Stimulated activated CD4-positive, alpha-beta T cell treated with anti-CD3 and anti-CD28 coated beads, Interleukin-12 subunit alpha, Interleukin-12 subunit beta, amount 100 ng/mL, for 4 hours (primary cell): ENCODE measurements around the gene IGF2.

ENCODE experiments used
- DNase-seq: peaks from one replicate; pipeline ENCODE4 v3.0.0-alpha.2; 2020

Gene IGF2

DNA sequence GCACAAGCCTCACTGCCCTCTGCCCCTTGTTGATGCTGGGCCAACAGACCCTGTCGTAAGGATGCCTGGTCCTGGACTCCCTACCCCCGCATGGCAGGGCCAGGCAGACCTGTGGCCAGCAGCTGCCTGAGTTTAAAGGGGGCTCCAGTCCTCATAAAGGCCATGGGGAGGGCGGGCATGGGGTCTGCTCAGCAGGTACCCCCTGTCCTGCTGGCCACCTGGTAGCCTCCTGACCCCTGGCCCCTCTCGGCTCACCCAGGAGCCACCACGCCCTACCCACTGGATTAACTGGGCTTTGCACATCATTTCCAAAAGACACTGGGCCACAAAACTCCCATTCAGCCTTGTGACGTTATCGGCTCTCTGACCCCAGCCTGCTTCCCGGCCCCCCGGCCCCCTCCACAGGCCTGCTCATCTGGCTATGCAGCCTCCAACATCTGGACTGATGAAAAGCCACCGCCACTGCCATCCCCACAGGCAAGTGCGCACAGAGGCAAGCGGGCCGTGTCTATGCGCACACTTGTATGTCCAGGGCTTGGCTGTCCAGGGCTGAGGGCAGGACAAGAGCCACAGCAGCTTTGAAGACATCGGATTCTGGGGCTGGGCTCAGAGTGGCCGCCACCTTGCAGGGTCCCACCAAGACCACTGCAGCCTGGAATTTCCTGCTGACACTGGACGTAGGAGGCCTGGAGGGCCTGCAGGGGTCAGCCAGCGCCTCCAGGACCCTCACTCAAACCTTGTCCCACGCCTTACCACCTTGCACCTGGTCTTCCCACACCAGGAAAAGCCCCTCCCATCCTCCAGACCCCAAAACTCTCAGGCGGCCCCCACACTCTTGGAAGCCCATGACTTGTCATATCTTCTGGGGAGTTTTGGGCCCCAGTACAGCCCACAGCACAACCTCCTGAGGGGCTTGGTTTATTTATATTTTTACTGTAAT is 48.7 kb downstream of the IGF2 start:
- no peak for DNase-seq

DNA sequence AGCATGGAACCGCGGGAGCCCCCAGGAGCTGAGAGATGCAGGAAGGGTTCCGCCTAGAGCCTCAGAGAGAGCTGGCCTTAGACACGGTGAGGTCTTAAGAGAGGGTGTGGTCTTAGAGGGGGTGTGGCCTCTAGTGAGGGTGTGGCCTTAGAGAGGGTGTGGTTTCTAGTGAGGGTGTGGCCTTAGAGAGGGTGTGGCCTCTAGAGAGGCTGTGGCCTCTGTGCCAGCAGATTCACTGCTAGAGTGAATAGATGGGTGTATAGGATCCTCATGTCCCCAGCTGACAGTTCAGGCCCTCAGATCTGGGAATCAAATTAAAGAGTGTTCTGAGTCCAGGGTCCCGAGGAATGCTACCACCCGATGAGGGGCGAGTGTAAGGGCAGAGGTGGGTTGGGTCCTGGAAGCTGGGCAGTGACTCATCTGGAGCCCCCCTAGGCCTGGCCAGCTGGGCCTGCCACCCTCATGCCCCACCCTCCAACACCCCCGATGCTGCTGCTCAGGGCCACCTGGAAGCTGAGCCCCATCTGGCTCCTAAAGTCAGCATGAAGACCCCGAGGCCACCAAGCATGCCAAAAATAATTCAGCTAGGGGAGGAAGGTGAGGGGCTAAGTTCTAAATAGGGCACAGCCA is 49.5 kb downstream of the IGF2 start:
- DNase-seq = no peak

DNA sequence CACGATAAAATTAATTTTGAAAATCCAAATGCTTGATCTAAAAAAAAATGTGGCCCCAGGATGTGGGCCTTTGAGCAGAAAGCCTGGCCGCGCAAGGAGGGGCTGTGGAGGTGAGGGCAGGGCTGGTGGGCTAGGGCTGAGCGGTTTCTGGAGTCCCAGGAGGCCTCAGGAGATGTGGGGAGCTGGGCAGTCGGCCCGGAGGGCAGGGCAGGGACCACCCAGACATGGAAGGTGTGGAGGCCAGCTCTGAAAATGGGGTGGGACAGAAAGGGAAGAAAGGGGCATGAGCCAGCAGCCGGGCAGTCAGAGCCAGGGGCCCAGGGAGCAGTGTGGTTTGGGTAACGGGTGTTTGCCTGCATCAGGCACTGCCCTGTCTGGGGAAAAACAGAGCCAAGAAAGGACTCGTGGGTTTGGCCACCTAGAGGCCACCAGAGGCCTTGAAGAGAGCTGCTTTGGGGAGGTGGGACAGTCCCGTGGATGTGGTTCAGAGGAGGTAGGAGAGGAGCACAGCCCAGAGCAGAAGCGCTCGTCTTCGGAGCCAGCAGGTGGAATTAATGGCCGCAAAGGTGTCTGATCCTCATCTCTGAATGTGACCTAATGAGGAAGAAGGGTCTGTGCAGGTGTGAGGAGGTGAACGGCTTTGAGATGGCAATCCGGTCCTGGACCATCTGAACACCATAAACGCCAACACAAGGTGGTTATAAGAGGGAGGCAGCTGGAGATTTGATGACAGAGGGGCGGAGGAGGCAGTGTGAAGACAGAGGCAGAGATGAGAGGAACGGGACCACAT is 50.2 kb downstream of the IGF2 start:
- DNase-seq = no peak

DNA sequence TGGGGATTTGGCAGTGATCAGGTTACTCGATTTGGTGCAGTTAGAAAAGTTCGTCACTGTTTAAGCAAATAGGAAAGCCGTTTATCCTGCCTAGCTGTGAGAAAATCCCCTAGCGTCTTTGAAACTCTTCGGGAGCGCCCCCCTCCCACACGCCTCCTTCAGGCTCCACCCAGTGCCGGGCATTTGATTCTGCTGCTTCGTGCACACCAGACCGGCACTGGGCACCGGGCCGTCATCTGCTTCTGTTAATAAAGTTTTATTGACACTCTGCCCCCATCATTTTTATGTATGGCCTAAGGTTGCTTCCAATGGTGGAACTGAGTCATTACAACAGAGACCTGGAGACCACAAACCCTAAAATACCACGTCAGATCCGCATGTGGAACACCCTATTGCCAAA is 50.9 kb downstream of the IGF2 start:
- no peak for DNase-seq

DNA sequence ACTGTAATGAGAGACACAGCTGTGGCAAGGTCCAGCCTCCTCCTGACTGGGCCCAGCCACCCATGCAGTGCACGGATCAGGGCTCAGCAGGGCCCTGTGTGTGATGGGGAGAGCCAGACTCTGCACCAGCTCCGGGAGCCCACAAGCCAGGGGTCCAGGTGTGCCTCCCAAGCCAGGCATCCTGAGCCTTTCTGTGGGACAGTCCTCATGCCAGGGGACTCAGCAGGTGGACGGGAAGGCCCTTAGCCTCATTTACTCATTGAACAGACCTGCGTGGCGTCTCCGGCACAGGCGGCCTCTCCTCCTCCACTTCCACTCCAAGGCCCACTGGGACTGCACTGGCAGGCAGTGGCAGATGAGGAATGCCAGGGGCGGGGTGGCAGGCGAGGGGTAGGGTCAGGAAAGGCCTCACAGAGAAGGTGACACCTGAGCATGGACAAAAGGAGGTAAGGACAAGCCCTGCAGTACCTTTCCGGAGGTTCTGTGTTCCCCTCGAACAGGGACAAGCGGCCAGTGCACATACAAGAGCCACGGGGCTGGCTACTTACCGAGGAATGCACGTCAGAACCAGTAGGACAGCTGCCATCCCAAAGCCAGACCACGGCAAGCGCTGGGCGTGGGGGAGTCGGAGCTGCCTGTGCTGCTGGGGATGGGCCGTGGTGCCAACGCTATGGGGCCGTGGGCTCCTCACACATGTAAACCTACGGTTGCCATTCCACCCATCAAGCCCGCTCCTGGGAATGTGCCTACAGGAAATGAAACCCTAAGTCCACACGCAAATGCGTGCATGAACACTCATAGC is 52.7 kb downstream of the IGF2 start:
- no peak for DNase-seq

DNA sequence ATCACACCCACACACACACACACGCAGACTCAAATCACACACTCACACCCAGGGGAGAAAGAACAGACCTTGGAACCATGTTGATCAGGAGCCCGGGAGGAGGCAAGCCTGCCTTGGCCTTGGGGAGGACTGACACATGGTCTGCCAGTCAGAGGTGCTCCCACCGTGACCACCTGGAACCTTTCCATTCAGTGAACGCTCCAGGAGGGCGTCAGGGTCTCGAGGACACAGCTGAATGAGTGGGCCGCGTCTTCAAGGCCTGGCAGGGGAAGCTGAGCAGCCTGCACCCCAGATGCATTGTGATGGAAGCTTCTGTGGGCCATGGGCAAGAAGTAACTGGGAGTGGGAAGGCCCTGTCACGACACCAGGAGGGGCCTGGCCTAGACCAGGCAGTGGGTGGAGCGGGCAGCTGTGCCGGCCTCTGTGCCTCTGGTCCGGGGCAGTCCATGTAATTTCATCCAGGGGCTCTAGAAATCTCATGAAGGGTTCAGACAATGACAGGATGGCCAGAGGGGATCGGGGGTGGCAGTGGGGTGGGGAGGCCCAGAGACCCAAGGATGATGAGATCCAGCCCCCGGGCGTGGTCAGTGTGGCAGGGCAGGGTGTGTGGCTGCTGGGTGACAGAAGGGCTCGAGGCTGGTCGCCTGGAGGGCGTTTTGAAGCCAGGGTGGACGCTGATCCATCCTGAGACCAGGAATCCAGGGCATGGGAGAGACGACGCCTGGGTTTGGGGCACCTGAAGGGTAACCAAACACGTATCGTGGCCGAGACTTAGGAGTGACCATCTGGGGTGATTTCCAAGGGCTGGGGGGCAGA is 53.7 kb downstream of the IGF2 start:
- DNase-seq = no peak

DNA sequence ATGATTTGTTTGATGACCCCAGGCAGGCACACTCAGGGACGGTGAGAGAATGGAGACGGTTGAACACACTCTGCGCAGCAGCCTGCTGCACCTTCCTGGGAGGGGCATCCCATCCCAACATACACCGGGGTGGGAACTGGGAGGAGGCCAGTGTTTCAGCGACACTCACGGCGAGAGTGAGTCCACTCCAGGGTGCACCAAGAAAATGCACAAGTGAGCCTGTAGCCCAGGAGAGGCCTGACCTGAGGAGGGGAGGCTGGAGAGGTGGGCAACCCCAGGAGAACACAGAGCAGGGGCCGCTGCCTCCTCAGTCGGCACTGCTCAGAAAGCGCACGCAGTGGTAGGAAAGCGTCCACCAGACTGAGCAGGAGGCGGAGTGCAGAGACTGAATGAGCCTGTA is 54.5 kb downstream of the IGF2 start:
- DNase-seq = no peak
